GM03348 (cell line): Measurements from ENCODE around the gene CFAP46.
"Not testable (repeated sequence)": the region's sequence is repeated elsewhere in the genome, so short reads cannot be mapped to it uniquely, and the experiment has no call there.

ENCODE experiments used
- DNase-seq: peaks from one replicate; pipeline ENCODE4 v3.0.0; 2012; ENCODE audit warnings: low spot score

Gene CFAP46

DNA sequence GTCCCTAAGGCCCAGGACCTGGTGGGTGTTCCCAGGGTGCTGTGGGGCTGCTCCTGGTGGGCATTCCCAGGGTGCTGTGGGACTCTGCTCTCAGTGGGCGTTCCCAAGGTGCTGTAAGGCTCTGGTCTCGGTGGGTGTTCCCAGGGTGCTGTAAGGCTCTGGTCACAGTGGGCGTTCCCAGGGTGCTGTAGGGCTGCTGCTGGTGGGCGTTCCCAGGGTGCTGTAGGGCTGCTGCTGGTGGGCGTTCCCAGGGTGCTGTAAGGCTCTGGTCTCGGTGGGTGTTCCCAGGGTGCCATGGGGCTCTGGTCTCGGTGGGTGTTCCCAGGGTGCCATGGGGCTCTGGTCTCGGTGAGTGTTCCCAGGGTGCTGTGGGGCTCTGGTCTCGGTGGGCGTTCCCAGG lies 99.1 kb downstream of the CFAP46 start:
- DNase-seq = not testable (repeated sequence)

DNA sequence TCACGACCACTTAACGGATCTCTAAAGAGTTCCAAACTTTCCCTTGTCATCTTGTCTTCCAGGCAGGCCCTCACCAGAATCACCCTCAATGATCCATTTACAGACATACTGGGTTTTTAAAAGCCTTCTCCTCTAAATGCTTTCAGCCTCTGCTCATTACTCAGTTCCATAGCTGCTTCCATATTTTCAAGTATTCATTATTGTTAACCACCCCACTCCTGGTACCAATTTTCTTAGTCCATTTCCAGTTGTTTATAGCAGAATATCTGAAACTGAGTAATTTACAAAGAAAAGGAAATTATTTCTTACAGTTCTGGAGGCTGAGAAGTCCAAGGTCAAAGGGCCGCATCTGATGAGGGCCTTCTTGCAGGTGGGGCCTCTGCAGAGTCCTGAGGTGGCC lies 100.0 kb downstream of the CFAP46 start:
- DNase-seq = no peak

GRCh38 chr10:132841615-132841975 lies 100.8 kb downstream of the CFAP46 start:
- DNase-seq = no peak

GRCh38 chr10:132840698-132841614 lies 101.4 kb downstream of the CFAP46 start:
- no peak for DNase-seq

GRCh38 chr10:132839061-132839460 lies 103.3 kb downstream of the CFAP46 start:
- DNase-seq = no peak

DNA sequence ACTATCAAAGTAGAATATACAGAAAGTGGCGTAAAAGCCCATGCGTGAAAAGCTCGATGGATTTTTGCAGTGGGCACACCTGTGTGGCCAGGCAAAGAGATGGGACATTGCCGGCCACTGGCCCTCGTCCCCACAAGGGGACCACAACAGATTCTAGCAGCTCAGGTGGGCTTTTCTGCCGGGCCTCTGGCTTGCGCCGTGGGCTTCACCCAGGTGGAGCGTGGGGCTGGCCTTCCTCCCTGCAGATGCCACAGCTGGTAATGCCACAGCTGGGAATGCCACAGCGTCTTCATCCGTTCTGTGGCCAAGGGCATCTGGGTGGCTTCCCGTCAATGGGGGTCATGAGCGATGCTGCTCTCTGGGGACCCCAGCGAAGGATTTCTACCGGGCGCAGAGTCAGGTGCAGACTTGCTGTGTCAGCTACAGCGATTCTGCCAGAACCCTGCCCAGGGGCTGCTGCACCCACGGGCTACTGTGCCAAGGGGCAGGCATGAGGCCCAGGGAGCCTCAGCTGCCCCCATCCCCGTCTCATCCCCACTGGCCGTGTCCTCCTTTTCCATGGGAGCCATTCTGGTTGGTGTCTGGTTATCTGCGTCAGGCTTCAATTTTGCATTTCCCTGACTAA lies 103.9 kb downstream of the CFAP46 start:
- DNase-seq = no peak

- DNase-seq = no peak
Observed at GRCh38 chr10:132837905-132838304, 104.5 kb downstream of the CFAP46 start.

DNA sequence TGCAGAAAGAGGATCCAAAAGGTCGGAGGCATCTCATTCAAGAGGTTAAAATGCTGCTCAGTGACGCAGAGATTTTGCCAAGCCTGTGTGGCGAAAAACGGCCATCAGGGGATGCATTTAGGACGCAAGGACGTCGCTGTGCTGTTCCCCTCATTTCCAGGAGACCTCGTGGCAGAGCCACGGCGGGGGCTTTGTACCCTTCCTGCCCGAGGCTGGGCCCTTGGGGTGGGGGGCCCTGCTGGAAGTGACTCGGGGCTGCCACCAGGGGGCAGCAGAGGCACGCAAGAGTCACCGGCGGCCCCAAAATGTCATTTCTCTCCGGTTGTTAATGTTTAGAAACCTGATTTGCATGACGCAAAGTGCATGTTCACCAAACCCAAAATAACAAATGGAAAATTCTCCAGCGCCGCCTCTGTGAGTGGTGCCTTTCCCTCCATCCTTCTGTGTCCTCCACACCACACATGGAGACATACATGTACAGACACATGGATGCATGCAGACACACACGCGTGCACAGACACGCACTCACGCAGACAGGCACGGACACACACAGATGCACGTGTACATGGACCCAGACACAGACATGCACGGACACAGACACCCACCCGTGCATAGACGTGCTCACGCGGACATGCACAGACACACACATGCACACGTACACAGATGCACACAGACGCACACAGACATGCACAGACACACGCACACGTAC lies 105.4 kb downstream of the CFAP46 start:
- DNase-seq = peak; percentile 93

DNA sequence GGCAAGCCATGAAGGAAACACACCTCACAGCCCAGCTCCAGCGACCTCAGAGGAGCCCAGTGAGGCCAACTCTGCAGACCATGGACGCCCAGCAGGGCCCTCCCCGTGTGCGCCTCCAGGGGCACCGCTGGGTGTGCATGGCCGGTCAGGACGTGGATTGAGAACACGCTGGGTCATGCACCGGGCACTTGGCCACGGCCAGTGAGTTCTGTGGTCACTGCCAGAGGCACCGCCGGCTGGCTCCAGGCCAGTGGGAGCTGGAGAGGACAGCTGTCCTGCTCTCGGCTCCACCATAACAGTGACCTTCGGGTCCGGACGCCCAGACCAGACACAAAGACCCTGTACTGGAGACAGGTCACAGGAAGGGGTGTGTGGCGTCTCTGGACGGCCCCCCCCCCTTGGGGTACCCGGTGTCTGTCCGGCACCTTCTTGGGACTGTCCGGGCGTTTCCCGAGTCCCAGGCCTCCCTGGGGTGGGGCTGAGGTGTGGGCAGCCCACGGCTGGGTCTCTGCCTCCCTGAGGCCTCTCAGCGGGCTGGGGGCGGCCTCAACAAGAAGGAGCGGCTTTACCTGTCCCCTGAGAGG lies 106.0 kb downstream of the CFAP46 start:
- no peak for DNase-seq

- no peak for DNase-seq
Observed at GRCh38 chr10:132835848-132836233, 106.5 kb downstream of the CFAP46 start.

GRCh38 chr10:132834891-132835847 lies 107.2 kb downstream of the CFAP46 start:
- DNase-seq = no peak

DNA sequence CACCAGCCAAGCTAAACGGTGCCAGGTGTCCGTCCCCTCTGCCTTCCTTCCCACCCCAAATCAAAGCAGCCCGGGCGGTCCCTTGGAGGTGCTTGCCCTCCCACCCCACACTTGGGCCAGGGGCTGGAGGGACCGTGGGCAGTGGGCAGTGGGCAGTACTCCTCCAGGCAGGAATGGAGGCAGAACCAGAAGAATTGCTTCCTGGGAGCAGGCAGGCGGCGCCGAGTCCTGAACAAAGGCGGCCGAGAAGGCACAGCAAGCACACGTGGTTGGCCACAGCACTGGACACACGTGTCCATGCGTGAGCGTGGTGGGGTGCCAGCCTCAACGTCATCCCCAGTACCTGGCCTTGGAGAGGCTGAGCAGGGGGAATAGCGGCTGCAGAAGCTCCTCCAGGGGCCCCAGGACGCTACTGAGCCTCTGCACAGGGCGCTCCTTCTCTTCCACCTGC lies 108.0 kb downstream of the CFAP46 start:
- no peak for DNase-seq

- no peak for DNase-seq
Observed at GRCh38 chr10:132833421-132834111, 108.8 kb downstream of the CFAP46 start.

DNA sequence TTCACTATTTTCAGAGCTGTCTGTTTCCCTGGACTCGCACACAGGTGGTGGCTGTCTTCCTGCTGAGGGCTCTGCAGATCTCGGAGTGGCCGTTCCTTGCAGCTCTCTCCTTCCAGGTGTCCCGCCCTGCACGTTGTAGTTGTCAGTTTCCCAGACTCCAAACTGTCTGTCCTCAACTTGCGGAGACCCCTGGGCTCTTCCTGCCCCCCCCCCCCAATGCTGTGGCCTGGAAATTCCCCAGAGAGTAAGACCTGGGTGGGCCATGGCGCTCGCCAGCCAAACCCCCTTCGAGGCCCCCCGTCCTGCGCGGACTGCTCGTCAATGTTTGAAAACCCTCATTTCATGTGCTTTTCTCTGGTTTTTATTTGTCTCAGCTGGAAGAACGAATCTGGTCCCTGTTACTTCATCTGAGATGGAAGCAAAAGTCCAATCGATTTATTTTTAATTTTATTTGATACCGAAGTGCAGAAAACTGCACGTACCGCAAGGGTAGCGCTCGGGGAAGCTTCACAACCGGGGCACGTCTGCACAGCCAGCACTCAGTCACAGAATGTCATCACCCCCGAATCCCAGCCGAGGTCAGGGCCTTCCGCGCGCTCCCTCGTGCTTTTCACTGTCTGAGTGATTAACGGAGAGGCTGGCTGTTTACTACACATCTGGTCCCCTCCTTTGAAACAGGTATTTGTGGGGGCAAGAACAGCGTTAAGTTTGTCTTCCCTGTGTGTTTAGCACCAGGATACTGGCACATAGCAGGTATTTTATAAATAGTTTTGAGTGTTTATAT lies 110.0 kb downstream of the CFAP46 start:
- no peak for DNase-seq

- DNase-seq = no peak
Observed at GRCh38 chr10:132829403-132829802, 113.0 kb downstream of the CFAP46 start.

GRCh38 chr10:132828681-132829080 lies 113.7 kb downstream of the CFAP46 start:
- no peak for DNase-seq

DNA sequence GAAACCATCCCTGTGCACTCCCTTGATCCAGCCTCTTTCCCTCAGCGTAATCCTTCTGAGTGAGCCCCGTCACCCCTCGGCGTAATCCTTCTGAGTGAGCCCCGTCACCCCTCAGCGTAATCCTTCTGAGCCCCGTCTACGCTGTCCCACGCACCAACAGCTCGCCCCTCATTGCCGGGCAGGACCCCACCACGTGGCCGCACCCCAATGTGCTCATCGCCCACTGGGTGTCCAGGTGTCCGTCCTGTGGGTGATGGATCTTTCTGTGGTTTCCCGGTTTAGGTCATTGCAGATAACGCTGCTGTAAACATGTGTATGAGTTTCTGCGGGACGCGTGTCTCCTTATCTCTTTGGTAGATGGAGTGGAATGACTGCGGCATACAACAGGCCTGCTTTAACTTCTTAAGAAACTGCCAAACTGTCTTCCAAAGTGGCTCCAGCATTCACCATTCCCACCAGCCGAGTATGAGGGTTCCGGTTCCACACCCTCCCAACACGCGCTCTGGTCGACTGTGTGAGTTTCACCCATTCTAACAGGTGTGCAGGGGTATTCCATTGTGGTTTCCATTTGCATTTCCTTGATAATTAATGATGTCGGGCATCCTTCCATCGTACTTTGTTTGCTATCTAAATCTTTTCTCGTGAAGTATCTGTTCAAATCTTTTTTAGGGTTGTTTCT lies 114.4 kb downstream of the CFAP46 start:
- no peak for DNase-seq

DNA sequence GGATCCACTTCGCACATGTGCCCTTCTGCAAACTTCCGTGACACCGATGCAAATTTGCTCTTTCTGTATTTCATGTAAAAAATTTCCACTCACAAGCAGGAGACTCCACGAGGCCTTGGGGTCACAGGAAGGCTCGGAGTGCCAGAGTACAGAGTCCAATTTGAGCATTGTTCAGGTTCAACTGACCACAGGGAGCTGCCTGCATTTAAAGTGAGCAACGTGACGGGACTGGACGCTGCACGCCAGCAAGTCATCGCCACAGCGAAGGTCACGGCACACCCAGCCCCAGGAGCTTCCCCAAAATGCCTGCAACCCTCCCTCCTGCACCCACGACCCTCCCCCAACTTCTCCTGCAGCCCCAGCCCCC lies 115.0 kb downstream of the CFAP46 start:
- no peak for DNase-seq
